HEK293 (cell line): ENCODE measurements around the gene GLRA1.

ENCODE experiments used
- CTCF ChIA-PET: fragments of 350-600 bp; formaldehyde crosslinking; extraction: SDS; loops from one replicate; lab custom pipeline; 2021; ENCODE audit warnings: antibody characterized with exemption; lab: Yijun Ruan, JAX
- POLR2A ChIA-PET: fragments of 300-600 bp; formaldehyde crosslinking; extraction: SDS; loops from one replicate; lab custom pipeline; 2020; ENCODE audit warnings: antibody characterized with exemption, inconsistent platforms; lab: Yijun Ruan, JAX
- H3K27ac ChIP-seq: fragments of 200-500 bp; sonication (Bioruptor generic); 2 replicates; pipeline ENCODE4 v1.5.1; 2014; ENCODE audit warnings: low read depth, low read length, control low read depth, inconsistent platforms; ENCODE audit errors: extremely low read depth
- H3K36me3 ChIP-seq, 2 experiments: fragments of 200-500 bp in 1 of 2; sonication (Bioruptor generic) in 1 of 2; 1 replicate in 1 of 2; 2 replicates in 1 of 2; pipeline ENCODE4 v1.5.1; 2014 to 2017; ENCODE audit warnings: inconsistent platforms in 2 of 2, low read length in 2 of 2; ENCODE audit not compliant: control insufficient read depth in 2 of 2, insufficient read depth in 1 of 2
- H3K4me1 ChIP-seq: fragments of 200-500 bp; sonication (Bioruptor generic); 2 replicates; pipeline ENCODE4 v1.5.1; 2014; ENCODE audit warnings: mild to moderate bottlenecking, low read length, inconsistent platforms; ENCODE audit not compliant: control insufficient read depth, insufficient read depth
- H3K4me3 ChIP-seq: 2 replicates; pipeline ENCODE4 v1.5.1; 2011; ENCODE audit warnings: low read depth, mild to moderate bottlenecking, control low read depth, low read length, moderate library complexity
- H3K9me3 ChIP-seq: fragments of 200-500 bp; sonication (Bioruptor generic); 2 replicates; pipeline ENCODE4 v1.5.1; 2014; ENCODE audit warnings: low read depth, low read length, inconsistent platforms; ENCODE audit not compliant: control insufficient read depth, insufficient read depth
- BCL11B ChIP-seq: fragments of 450-650 bp; formaldehyde crosslinking; IDR thresholded peaks from 2 replicates; pipeline ENCODE4 v1.5.1; 2016; ENCODE audit warnings: low read depth, missing biosample characterization, missing genetic modification characterization
- KLF9 ChIP-seq: fragments of 450-650 bp; formaldehyde crosslinking; IDR thresholded peaks from 2 replicates; pipeline ENCODE4 v1.5.1; 2016; ENCODE audit warnings: missing biosample characterization, missing genetic modification characterization, low read depth
- MEIS1 ChIP-seq: sonication (generic); formaldehyde crosslinking; IDR thresholded peaks from 2 replicates; pipeline ENCODE4 v1.8.1; 2022; ENCODE audit warnings: missing genetic modification reagents, mild to moderate bottlenecking, borderline replicate concordance
- MYNN ChIP-seq: fragments of 450-650 bp; formaldehyde crosslinking; IDR thresholded peaks from 2 replicates; pipeline ENCODE4 v1.5.1; 2016; ENCODE audit warnings: missing biosample characterization, missing genetic modification characterization, borderline replicate concordance
- PRDM1 ChIP-seq: fragments of 450-650 bp; formaldehyde crosslinking; IDR thresholded peaks from 2 replicates; pipeline ENCODE4; 2016; ENCODE audit warnings: missing biosample characterization, missing genetic modification characterization
- PRDM10 ChIP-seq: fragments of 450-650 bp; formaldehyde crosslinking; IDR thresholded peaks from 2 replicates; pipeline ENCODE4 v1.5.1; 2016; ENCODE audit warnings: missing biosample characterization, missing genetic modification characterization
- ZBTB1 ChIP-seq: fragments of 450-650 bp; formaldehyde crosslinking; IDR thresholded peaks from 2 replicates; pipeline ENCODE4 v1.5.1; 2016; ENCODE audit warnings: missing biosample characterization, missing genetic modification characterization
- ZNF19 ChIP-seq: fragments of 450-650 bp; formaldehyde crosslinking; IDR thresholded peaks from 2 replicates; pipeline ENCODE4; 2016; ENCODE audit warnings: missing biosample characterization, missing genetic modification characterization, low read depth
- ZNF214 ChIP-seq: fragments of 450-650 bp; formaldehyde crosslinking; IDR thresholded peaks from 2 replicates; pipeline ENCODE4 v1.5.1; 2017; ENCODE audit warnings: missing biosample characterization, mild to moderate bottlenecking, missing genetic modification characterization, borderline replicate concordance
- ZNF24 ChIP-seq: fragments of 450-650 bp; formaldehyde crosslinking; IDR thresholded peaks from 2 replicates; pipeline ENCODE4 v1.5.1; 2016; ENCODE audit warnings: missing biosample characterization, missing genetic modification characterization
- ZNF248 ChIP-seq: fragments of 450-650 bp; formaldehyde crosslinking; IDR thresholded peaks from 2 replicates; pipeline ENCODE4 v1.5.1; 2017; ENCODE audit warnings: missing biosample characterization, missing genetic modification characterization
- ZNF266 ChIP-seq: fragments of 450-650 bp; formaldehyde crosslinking; IDR thresholded peaks from 2 replicates; pipeline ENCODE4 v1.5.1; 2016; ENCODE audit warnings: missing biosample characterization, missing genetic modification characterization, low read depth
- ZNF274 ChIP-seq, 2 experiments: fragments of 200-500 bp in 1 of 2; fragments of 450-650 bp in 1 of 2; sonication (Bioruptor generic) in 1 of 2; formaldehyde crosslinking in 1 of 2; IDR thresholded peaks; 2 replicates each; pipeline versions ENCODE4 v1.5.1 to v1.6.1; 2014 to 2016; ENCODE audit warnings: borderline replicate concordance in 1 of 2, inconsistent platforms in 1 of 2, low read length in 1 of 2, missing biosample characterization in 1 of 2, missing genetic modification characterization in 1 of 2
- ZNF302 ChIP-seq: fragments of 450-650 bp; formaldehyde crosslinking; IDR thresholded peaks from 2 replicates; pipeline ENCODE4 v1.5.1; 2016; ENCODE audit warnings: missing biosample characterization, missing genetic modification characterization, low read depth
- ZNF341 ChIP-seq: fragments of 450-650 bp; formaldehyde crosslinking; IDR thresholded peaks from 2 replicates; pipeline ENCODE4; 2016; ENCODE audit warnings: low read depth, missing biosample characterization, missing genetic modification characterization
- ZNF366 ChIP-seq: fragments of 450-650 bp; formaldehyde crosslinking; conservative IDR thresholded peaks from 2 replicates; pipeline ENCODE4 v1.5.1; 2016; ENCODE audit warnings: missing biosample characterization, missing genetic modification characterization
- ZNF404 ChIP-seq: fragments of 450-650 bp; formaldehyde crosslinking; IDR thresholded peaks from 2 replicates; pipeline ENCODE4 v1.5.1; 2017; ENCODE audit warnings: missing biosample characterization, missing genetic modification characterization
- ZNF416 ChIP-seq: fragments of 450-650 bp; formaldehyde crosslinking; IDR thresholded peaks from 2 replicates; pipeline ENCODE4 v1.5.1; 2016; ENCODE audit warnings: missing biosample characterization, missing genetic modification characterization
- ZNF426 ChIP-seq: fragments of 450-650 bp; formaldehyde crosslinking; IDR thresholded peaks from 2 replicates; pipeline ENCODE4 v1.5.1; 2017; ENCODE audit warnings: missing biosample characterization, missing genetic modification characterization, mild to moderate bottlenecking, inconsistent platforms, moderate library complexity
- ZNF510 ChIP-seq: fragments of 450-650 bp; formaldehyde crosslinking; IDR thresholded peaks from 2 replicates; pipeline ENCODE4 v1.5.1; 2018; ENCODE audit warnings: mild to moderate bottlenecking, missing genetic modification characterization, missing biosample characterization; ENCODE audit not compliant: insufficient replicate concordance
- ZNF530 ChIP-seq: fragments of 450-650 bp; formaldehyde crosslinking; IDR thresholded peaks from 2 replicates; pipeline ENCODE4 v1.5.1; 2016; ENCODE audit warnings: low read depth, missing biosample characterization, missing genetic modification characterization
- ZNF585B ChIP-seq: fragments of 450-650 bp; formaldehyde crosslinking; IDR thresholded peaks from 2 replicates; pipeline ENCODE4 v1.5.1; 2016; ENCODE audit warnings: missing biosample characterization, missing genetic modification characterization
- ZNF610 ChIP-seq: fragments of 450-650 bp; formaldehyde crosslinking; IDR thresholded peaks from 2 replicates; pipeline ENCODE4 v1.5.1; 2016; ENCODE audit warnings: missing biosample characterization, missing genetic modification characterization, borderline replicate concordance
- ZNF621 ChIP-seq: fragments of 450-650 bp; formaldehyde crosslinking; IDR thresholded peaks from 2 replicates; pipeline ENCODE4 v1.5.1; 2017; ENCODE audit warnings: missing biosample characterization, missing genetic modification characterization
- ZNF707 ChIP-seq: fragments of 450-650 bp; formaldehyde crosslinking; IDR thresholded peaks from 2 replicates; pipeline ENCODE4 v1.5.1; 2016; ENCODE audit warnings: missing biosample characterization, missing genetic modification characterization
- ZNF785 ChIP-seq: fragments of 450-650 bp; formaldehyde crosslinking; IDR thresholded peaks from 2 replicates; pipeline ENCODE4 v1.5.1; 2016; ENCODE audit warnings: missing biosample characterization, missing genetic modification characterization
- ZNF830 ChIP-seq: fragments of 450-650 bp; IDR thresholded peaks from 2 replicates; pipeline ENCODE4 v1.5.0; 2018; ENCODE audit warnings: missing biosample characterization, missing genetic modification characterization, low read depth, mild to moderate bottlenecking, moderate library complexity
- ZNF837 ChIP-seq: fragments of 450-650 bp; formaldehyde crosslinking; IDR thresholded peaks from 2 replicates; pipeline ENCODE4 v1.5.1; 2016; ENCODE audit warnings: missing biosample characterization, missing genetic modification characterization
- ZSCAN23 ChIP-seq: fragments of 450-650 bp; formaldehyde crosslinking; IDR thresholded peaks from 2 replicates; pipeline ENCODE4 v1.5.1; 2016; ENCODE audit warnings: missing biosample characterization, missing genetic modification characterization
- TF ChIP-seq, protein P1 (sequence below): fragments of 450-650 bp; formaldehyde crosslinking; IDR thresholded peaks from 2 replicates; pipeline ENCODE4 v1.5.1; 2016; ENCODE audit warnings: missing biosample characterization, missing genetic modification characterization

Gene GLRA1

GRCh38 chr5:151952238-151952637 lies 27.6 kb upstream of the GLRA1 start (continued):
- no peak for TF ChIP-seq ZNF274 (IDR thresholded peaks at IDR 0.05; ENCODE audit: low read length)
- TF ChIP-seq ZNF274 (tag by site-specific recombination; IDR thresholded peaks at IDR 0.05; ENCODE audit: borderline replicate concordance) = no peak
- no peak for TF ChIP-seq ZNF366 (tag by site-specific recombination)
- TF ChIP-seq MEIS1 (CRISPR knock-in tag) = no peak
- TF ChIP-seq ZNF416 (tag by site-specific recombination) = no peak
- no peak for TF ChIP-seq ZNF302
- no peak for TF ChIP-seq BCL11B (tag by site-specific recombination)
- no peak for TF ChIP-seq ZNF19 (tag by site-specific recombination)
- TF ChIP-seq ZNF610 (tag by site-specific recombination) = no peak
- no peak for TF ChIP-seq PRDM10 (tag by site-specific recombination)
- TF ChIP-seq ZNF266 (tag by site-specific recombination) = no peak
- TF ChIP-seq ZBTB1 (tag by site-specific recombination) = no peak
- TF ChIP-seq ZNF621 (tag by site-specific recombination) = no peak
- TF ChIP-seq ZNF248 (tag by site-specific recombination) = no peak

DNA sequence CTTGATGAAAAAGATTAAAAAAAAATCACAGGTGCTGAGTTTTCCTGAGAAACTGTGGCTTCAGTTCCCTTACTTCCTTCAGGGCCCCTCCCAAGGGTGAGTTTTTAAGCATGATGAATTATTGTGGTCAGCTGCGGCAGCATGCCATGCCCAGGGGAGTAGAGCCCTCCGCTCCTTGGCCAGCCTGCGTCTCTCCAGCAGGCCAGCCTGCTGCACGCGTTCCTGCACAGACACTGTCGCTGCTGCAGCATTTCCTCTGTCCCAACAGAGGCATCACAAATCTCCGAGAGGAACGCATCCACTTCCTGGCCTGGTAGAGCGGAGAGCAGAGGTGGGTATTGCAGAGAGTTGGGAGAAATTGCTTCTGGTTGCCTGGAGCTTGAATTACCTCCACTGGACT lies 26.1 kb upstream of the GLRA1 start:
- CTCF ChIA-PET = interaction anchor here (1.4 kb wide), 1 partner anchor 192 kb away, joined by 5 read pairs; no protein-coding TSS in a partner anchor
- TF ChIP-seq KLF9 (tag by site-specific recombination) (no peak), MEIS1 (CRISPR knock-in tag) (no peak)
- Histone ChIP-seq H3K4me3 (no peak overlapping the region), H3K4me1 (no peaks in the 10 kb centered on the region), H3K27ac (no peak overlapping the region), H3K9me3 (no peaks in the 10 kb centered on the region), H3K36me3 (no peaks in the 10 kb centered on the region)
- POLR2A ChIA-PET = no interaction called here

- POLR2A ChIA-PET = no interaction called here
- Histone ChIP-seq H3K4me1 (no peaks in the 10 kb centered on the region), H3K4me3 (no peak overlapping the region), H3K9me3 (no peaks in the 10 kb centered on the region), H3K36me3 (no peaks in the 10 kb centered on the region), H3K27ac (no peak overlapping the region)
- CTCF ChIA-PET = interaction anchor here (0.7 to 1.4 kb wide), 2 partner anchors 13 to 193 kb away, joined by 3 to 5 read pairs; no protein-coding TSS in a partner anchor
- TF ChIP-seq, protein P1, sequence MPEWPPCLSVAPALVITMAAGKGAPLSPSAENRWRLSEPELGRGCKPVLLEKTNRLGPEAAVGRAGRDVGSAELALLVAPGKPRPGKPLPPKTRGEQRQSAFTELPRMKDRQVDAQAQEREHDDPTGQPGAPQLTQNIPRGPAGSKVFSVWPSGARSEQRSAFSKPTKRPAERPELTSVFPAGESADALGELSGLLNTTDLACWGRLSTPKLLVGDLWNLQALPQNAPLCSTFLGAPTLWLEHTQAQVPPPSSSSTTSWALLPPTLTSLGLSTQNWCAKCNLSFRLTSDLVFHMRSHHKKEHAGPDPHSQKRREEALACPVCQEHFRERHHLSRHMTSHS (tag by site-specific recombination) = no peak
- TF ChIP-seq ZNF404 (tag by site-specific recombination) (no peak), ZNF510 (no peak), PRDM1 (no peak), ZNF707 (tag by site-specific recombination) (no peak), ZNF426 (tag by site-specific recombination) (no peak), ZNF830 (tag by site-specific recombination) (no peak), ZNF24 (tag by site-specific recombination) (no peak), ZNF530 (tag by site-specific recombination) (no peak), ZNF785 (tag by site-specific recombination) (no peak), MEIS1 (CRISPR knock-in tag) (no peak), ZNF214 (tag by site-specific recombination) (no peak), ZNF585B (tag by site-specific recombination) (no peak), ZNF837 (tag by site-specific recombination) (no peak), ZNF341 (no peak), ZSCAN23 (tag by site-specific recombination) (no peak), MYNN (tag by site-specific recombination) (no peak)
Observed at GRCh38 chr5:151949701-151950308, 25.2 kb upstream of the GLRA1 start.
